Measurements from ENCODE around the gene TMEM52.
"Not testable (repeated sequence)": the region's sequence is repeated elsewhere in the genome, so short reads cannot be mapped to it uniquely, and the experiment has no call there.

Gene TMEM52

DNA sequence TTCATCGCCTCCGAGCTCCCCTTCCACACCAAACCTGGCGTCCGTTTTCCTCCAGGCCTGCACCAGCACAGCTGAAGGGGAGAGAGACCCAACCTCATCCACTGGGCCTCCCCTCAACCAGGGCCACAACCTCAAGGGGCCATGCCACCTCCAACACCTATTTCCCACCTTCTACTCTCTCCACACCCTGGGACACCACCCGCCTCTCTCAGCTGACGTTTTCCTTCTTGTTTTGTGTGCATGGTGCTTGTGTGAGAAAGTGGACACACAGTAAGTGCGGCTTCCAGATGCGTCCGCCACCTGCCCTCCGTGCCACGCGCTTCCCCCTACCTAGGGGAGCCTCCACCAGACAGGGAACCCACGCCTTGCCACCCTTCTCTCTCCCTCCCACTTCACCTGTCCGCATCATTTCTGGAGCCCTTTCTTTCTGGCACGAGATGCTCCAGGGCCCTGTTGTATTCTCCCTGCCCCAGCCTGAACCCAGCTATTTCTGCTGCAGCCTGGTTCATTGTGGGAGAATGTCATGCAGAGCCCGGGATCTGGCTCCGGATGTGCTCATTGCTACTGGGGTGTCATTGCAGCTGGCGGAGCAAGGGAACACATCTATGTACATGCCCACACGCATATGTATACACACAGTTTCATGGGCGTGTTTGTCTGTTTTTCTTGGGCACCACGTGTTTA, 26.9 kb downstream of the TMEM52 start:
- TF ChIP-seq, protein P1, sequence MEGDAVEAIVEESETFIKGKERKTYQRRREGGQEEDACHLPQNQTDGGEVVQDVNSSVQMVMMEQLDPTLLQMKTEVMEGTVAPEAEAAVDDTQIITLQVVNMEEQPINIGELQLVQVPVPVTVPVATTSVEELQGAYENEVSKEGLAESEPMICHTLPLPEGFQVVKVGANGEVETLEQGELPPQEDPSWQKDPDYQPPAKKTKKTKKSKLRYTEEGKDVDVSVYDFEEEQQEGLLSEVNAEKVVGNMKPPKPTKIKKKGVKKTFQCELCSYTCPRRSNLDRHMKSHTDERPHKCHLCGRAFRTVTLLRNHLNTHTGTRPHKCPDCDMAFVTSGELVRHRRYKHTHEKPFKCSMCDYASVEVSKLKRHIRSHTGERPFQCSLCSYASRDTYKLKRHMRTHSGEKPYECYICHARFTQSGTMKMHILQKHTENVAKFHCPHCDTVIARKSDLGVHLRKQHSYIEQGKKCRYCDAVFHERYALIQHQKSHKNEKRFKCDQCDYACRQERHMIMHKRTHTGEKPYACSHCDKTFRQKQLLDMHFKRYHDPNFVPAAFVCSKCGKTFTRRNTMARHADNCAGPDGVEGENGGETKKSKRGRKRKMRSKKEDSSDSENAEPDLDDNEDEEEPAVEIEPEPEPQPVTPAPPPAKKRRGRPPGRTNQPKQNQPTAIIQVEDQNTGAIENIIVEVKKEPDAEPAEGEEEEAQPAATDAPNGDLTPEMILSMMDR (IDR thresholded peaks at IDR 0.05; ENCODE audit: low read depth, low read length), result no peak
- H3K4me3 ChIP-seq (ENCODE audit: low read depth, low read length), result peak overlapping the region; percentile 59

DNA sequence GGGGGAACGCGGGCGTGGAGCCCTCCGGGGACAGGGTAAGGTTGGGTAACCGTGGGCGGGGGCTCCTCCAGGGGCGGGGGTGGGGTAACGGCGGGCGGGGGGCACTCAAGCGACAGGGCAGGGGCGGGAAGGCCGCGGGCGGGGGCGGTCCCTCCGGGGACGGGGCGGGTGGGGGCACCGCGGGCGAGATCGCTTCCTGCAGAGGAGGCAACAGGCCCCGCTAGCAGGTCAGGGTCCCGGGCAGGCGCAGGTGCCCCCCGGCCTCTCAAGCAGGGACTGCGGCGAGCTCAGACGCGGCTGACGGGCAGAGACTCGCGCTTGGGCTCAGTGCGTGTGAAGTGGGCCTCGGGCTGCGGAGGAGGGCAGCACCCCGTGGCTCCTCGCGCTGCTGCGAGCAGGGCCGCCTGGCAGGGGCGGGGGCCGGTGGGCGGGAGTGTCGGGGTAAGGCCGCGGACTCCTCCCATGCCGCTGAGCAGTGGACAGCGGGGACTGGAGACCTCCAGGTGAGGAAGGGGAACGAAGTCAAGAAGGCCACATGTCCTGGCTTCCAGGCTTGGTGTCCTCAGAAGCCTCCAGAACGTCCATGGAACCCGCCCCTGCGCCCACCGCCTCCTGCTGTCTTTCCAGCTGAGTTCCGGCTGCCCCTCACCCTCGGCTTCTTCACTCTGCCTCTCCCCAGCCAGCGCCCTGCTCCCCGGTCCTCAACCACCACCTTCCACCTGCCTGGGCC, 27.6 kb downstream of the TMEM52 start:
- TF ChIP-seq, protein P1 (IDR thresholded peaks at IDR 0.05; ENCODE audit: low read depth, low read length), result no peak

DNA sequence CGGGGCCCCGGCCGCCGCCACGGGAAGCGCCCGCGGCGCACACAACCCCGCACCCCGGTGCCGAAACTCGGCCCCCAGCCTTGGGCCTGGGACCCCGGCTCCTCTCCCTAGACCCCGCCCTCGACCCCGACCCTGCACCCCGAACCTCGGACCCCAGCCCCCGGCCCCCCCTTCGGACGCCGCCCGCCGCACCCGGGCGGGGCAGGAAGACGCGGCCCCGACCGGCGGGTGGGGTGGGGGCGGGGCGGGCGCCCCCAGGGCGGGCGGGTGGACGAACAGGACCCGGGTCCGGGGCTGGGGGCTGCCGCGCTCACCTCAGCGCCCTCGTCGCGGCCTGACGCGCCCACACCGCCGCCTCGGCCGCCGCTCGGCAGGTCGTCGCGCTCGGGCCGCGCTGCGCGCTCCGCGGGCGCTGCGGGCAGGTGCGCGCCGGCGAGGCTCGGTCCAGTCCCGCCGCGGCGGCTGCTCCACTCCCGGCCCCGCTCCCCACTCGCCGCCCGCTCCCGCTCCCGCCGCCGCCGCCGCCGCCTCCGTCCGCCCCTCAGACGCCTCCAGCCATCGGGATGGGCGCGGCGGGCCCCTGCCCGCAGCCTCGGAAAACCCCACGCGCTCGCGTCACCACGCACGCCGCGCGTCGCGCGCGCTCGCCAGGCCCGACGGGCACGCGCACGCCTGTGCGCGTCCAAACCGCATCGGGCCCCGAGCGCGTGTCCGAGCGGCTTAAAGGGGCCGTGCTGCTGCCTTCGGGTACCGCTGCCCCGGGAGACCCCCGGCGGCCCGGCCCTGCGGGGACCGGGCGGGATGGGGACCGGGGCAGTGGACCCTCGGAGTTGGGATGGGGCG, 28.4 kb downstream of the TMEM52 start, which contains the start of gene GNB1:
GNB1 (minus strand) TSS at position 582 of the 843 bp plus-strand sequence. CDS start 65,634 bp downstream, outside the sequence.
- peak within 1 kb of the TSS; percentile 84 for H3K4me3 ChIP-seq (ENCODE audit: low read depth, low read length)
- TF ChIP-seq, protein P1 (IDR thresholded peaks at IDR 0.05; ENCODE audit: low read depth, low read length), result no peak

More for the DNA sequence above, 27.6 kb downstream of the TMEM52 start:
- H3K4me3 ChIP-seq (ENCODE audit: low read depth, low read length), result peak overlapping the region; percentile 59

DNA sequence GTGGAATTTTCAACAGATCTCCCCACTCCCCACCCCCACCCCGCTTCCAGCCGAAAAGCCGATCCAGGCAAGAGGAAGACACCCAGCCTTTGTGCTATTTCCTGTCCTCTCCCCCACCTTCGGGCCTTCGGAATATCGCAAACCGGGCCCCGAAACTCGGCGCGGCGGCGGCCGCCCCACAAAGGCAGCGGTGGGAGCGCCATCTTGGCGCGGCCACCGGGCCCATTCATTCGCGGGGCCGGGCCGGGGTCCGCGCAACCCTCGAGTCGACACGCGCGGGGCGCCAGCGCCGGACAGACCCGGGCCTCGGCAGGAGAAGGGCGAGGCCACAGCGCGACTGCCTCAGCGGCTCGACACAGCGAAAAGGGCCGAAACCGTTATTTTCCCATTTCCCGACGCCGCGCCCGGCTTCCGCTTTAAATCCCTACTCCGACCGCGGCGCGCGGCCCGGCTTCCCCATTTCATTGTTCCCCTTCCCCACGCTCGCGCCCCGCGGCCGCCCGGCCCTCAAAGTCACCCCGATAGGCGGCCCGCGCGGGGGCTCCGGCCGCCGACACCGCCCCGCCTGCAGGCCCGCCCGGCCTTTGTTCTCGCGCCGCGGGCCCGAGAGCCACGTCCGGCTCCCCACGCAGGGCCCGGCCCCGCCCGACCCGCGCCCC, 29.1 kb downstream of the TMEM52 start:
- TF ChIP-seq, protein P1 (IDR thresholded peaks at IDR 0.05; ENCODE audit: low read depth, low read length), result no peak
- peak overlapping the region; percentile 84 for H3K4me3 ChIP-seq (ENCODE audit: low read depth, low read length)

DNA sequence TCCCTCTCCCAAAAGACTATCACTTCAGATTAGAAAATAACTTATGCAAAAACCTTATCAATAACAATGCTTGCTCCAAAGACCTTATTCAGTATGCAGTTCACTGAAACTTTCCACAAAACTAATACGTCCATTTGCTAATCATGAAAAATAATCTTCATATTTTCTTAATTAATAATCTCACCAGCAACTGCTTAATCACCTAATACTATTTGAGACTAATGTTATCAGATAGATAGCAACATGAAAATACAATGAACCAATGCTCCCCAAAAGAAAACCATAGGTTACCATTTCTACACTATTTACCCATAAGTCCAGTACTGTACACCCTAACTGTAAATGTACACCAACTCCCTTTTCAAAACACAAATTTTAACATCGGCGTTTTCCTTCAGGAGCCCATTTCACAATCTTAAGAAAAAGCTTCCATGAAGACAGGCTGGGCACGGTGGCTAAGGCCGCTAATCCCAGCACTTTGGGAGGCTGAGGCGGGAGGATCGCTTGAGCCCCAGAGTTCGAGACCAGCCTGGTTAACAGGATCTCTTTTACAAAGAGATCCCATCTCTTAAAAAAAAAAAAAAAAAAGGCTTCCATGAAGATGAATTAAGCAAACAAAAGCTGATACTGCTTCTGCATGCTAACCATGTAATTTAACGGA, 29.9 kb downstream of the TMEM52 start:
- TF ChIP-seq, protein P1 (IDR thresholded peaks at IDR 0.05; ENCODE audit: low read depth, low read length), result no peak

DNA sequence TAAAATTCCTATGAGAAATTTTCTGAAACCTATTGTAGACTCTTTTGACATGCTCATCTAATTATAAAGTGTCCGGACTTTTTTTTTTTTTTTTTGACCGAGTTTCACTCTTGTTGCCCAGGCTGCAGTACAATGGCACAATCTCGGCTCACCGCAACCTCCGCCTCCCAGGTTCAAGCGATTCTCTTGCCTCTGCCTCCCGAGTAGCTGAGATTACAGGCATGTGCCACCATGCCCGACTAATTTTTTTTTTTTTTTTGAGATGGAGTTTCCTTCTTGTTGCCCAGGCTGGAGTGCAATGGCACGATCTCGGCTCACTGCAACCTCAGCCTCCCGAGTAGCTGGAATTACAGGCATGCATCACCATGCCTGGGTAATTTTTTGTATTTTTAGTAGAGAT, 35.2 kb downstream of the TMEM52 start:
- H3K4me3 ChIP-seq (ENCODE audit: low read depth, low read length), result not testable (repeated sequence)

More for the DNA sequence above, 29.9 kb downstream of the TMEM52 start:
- peak overlapping the region; percentile 84 for H3K4me3 ChIP-seq (ENCODE audit: low read depth, low read length)

Data from WI38 (cell line).